GM18870 (cell line): Measurements from ENCODE around the gene GPR34.
"Not testable (repeated sequence)": the region's sequence is repeated elsewhere in the genome, so short reads cannot be mapped to it uniquely, and the experiment has no call there.

Experiments used
- ATAC-seq: cut with Tn5 transposase; IDR thresholded peaks from one replicate; pipeline ENCODE4 v1.9.1; 2021; ENCODE audit warnings: moderate library complexity; ENCODE audit not compliant: unreplicated experiment

Gene GPR34

GRCh38 chrX:41693024-41693423 lies 4.3 kb downstream of the GPR34 start:
- no peak for ATAC-seq

- ATAC-seq, result no peak
These were observed 6.7 kb downstream of the GPR34 start for GRCh38 chrX:41695426-41695825.

GRCh38 chrX:41703574-41704029 lies 14.8 kb downstream of the GPR34 start:
- ATAC-seq, result no peak

- ATAC-seq, result no peak
These were observed 16.3 kb downstream of the GPR34 start for GRCh38 chrX:41705042-41705441.

- peak; percentile 78 for ATAC-seq
These were observed 17.1 kb downstream of the GPR34 start for GRCh38 chrX:41705680-41706374.

GRCh38 chrX:41707218-41707617 lies 18.4 kb downstream of the GPR34 start:
- no peak for ATAC-seq

GRCh38 chrX:41708486-41708885 lies 19.7 kb downstream of the GPR34 start:
- ATAC-seq, result no peak

GRCh38 chrX:41711021-41711667 lies 22.4 kb downstream of the GPR34 start:
- no peak for ATAC-seq

- no peak for ATAC-seq
These were observed 27.4 kb downstream of the GPR34 start for GRCh38 chrX:41716222-41716621.

GRCh38 chrX:41716767-41717473 lies 28.1 kb downstream of the GPR34 start:
- ATAC-seq, result no peak

GRCh38 chrX:41718481-41719235 lies 29.9 kb downstream of the GPR34 start:
- ATAC-seq, result no peak

GRCh38 chrX:41719610-41720009 lies 30.8 kb downstream of the GPR34 start:
- ATAC-seq, result not testable (repeated sequence)

GRCh38 chrX:41720125-41720779 lies 31.5 kb downstream of the GPR34 start:
- ATAC-seq, result peak; percentile 71

- ATAC-seq, result no peak
These were observed 32.8 kb downstream of the GPR34 start for GRCh38 chrX:41721590-41721989.

- ATAC-seq, result no peak
These were observed 33.4 kb downstream of the GPR34 start for GRCh38 chrX:41722214-41722613.

- ATAC-seq, result no peak
These were observed 34.2 kb downstream of the GPR34 start for GRCh38 chrX:41722816-41723618.

GRCh38 chrX:41723826-41724225 lies 35.1 kb downstream of the GPR34 start, which contains the start of gene GPR82:
Gene GPR82, plus strand, starts transcription at chrX:41724181. Its CDS starts 2,846 bp downstream, at chrX:41727027.
- no peak for ATAC-seq

- ATAC-seq, result no peak
These were observed 39.4 kb downstream of the GPR34 start for GRCh38 chrX:41728125-41728524.

- no peak for ATAC-seq
These were observed 41.3 kb downstream of the GPR34 start for GRCh38 chrX:41730081-41730480.

- ATAC-seq, result no peak
These were observed 43.5 kb downstream of the GPR34 start for GRCh38 chrX:41732260-41732659.
